SU-DHL-6 (cell line): Measurements from ENCODE around the gene VANGL1.

Source experiments
- H2AFZ ChIP-seq: fragments of 200-600 bp; sonication (generic); 2 replicates; pipeline ENCODE4 v1.6.1; 2014; ENCODE audit warnings: low read depth, mild to moderate bottlenecking, moderate library complexity, mixed read lengths, antibody characterized with exemption, low read length; ENCODE audit not compliant: severe bottlenecking
- H3F3A ChIP-seq: fragments of 200-600 bp; shearing (Covaris generic); 2 replicates; pipeline ENCODE4 v1.6.0; 2016; ENCODE audit warnings: antibody characterized with exemption, mild to moderate bottlenecking; ENCODE audit not compliant: insufficient read depth
- H3K27ac ChIP-seq: fragments of 200-600 bp; sonication (generic); 2 replicates; pipeline ENCODE4 v1.5.1; 2016; ENCODE audit warnings: low read depth, mild to moderate bottlenecking, low read length, moderate library complexity, mixed read lengths
- H3K27me3 ChIP-seq: fragments of 200-600 bp; sonication (generic), shearing (Covaris generic); 2 replicates; pipeline ENCODE4 v1.6.0; 2014; ENCODE audit warnings: mild to moderate bottlenecking, low read length
- H3K36me3 ChIP-seq: fragments of 200-600 bp; sonication (generic); 2 replicates; pipeline ENCODE4 v1.6.1; 2014; ENCODE audit warnings: mild to moderate bottlenecking, low read length, mixed read lengths
- H3K4me2 ChIP-seq: fragments of 300-600, 200-600 bp; shearing (Covaris generic), sonication (generic); 2 replicates; pipeline ENCODE4 v1.6.0; 2014; ENCODE audit warnings: low read length, low read depth, mild to moderate bottlenecking; ENCODE audit not compliant: poor library complexity, severe bottlenecking
- H3K4me3 ChIP-seq: fragments of 200-600 bp; sonication (generic); 2 replicates; pipeline ENCODE4 v1.5.1; 2014; ENCODE audit warnings: antibody characterized with exemption, low read length, mild to moderate bottlenecking, mixed read lengths; ENCODE audit not compliant: insufficient read depth, poor library complexity, severe bottlenecking
- H3K79me2 ChIP-seq: fragments of 200-600 bp; sonication (generic); 2 replicates; pipeline ENCODE4 v1.6.1; 2014; ENCODE audit warnings: mild to moderate bottlenecking, low read length, moderate library complexity; ENCODE audit not compliant: insufficient read depth
- H3K9ac ChIP-seq: fragments of 200-600 bp; sonication (generic); 2 replicates; pipeline ENCODE4 v1.7.0; 2014; ENCODE audit warnings: mild to moderate bottlenecking, low read length
- H3K9me2 ChIP-seq: fragments of 200-600 bp; sonication (generic); replicated peaks from 2 replicates; pipeline ENCODE4 v1.6.1; 2014; ENCODE audit warnings: low read length; ENCODE audit not compliant: insufficient read depth
- H3K9me3 ChIP-seq: fragments of 200-600 bp; sonication (generic); 2 replicates; pipeline ENCODE4 v1.6.1; 2014; ENCODE audit warnings: low read length, mixed read lengths; ENCODE audit not compliant: insufficient read depth
- H4K20me1 ChIP-seq: fragments of 200-600 bp; sonication (generic); 2 replicates; pipeline ENCODE4 v1.6.1; 2014; ENCODE audit warnings: low read depth, mild to moderate bottlenecking, antibody characterized with exemption, low read length, moderate library complexity, mixed read lengths
- EZH2phosphoT487 ChIP-seq: fragments of 200-600 bp; sonication (generic), shearing (Covaris generic); conservative IDR thresholded peaks from 2 replicates; pipeline ENCODE4 v1.6.1; 2018; ENCODE audit warnings: mild to moderate bottlenecking, antibody characterized with exemption, low read length, moderate library complexity, mixed read lengths
- TF ChIP-seq, protein P1 (sequence below): fragments of 200-600 bp; sonication (generic); IDR thresholded peaks from one replicate; pipeline ENCODE4 v1.5.1; 2017; ENCODE audit warnings: antibody characterized with exemption, mild to moderate bottlenecking, low read length, moderate library complexity; ENCODE audit not compliant: insufficient read depth, poor library complexity, severe bottlenecking

Gene VANGL1

GRCh38 chr1:115740811-115741210 lies 99.0 kb downstream of the VANGL1 start:
- Histone ChIP-seq H3K27me3 (no peaks in the 10 kb centered on the region), H3K4me2 (no peak overlapping the region), H3K4me3 (no peak overlapping the region), H4K20me1 (no peaks in the 10 kb centered on the region), H3K36me3 (no peaks in the 10 kb centered on the region), H3K9me2 (no peaks in the 10 kb centered on the region), H3K9me3 (no peaks in the 10 kb centered on the region), H3F3A (no peaks in the 10 kb centered on the region), H3K79me2 (no peaks in the 10 kb centered on the region), H2AFZ (no peak overlapping the region), H3K9ac (no peak overlapping the region), H3K27ac (no peak overlapping the region)
- TF ChIP-seq EZH2phosphoT487, result no peak
- TF ChIP-seq, protein P1, sequence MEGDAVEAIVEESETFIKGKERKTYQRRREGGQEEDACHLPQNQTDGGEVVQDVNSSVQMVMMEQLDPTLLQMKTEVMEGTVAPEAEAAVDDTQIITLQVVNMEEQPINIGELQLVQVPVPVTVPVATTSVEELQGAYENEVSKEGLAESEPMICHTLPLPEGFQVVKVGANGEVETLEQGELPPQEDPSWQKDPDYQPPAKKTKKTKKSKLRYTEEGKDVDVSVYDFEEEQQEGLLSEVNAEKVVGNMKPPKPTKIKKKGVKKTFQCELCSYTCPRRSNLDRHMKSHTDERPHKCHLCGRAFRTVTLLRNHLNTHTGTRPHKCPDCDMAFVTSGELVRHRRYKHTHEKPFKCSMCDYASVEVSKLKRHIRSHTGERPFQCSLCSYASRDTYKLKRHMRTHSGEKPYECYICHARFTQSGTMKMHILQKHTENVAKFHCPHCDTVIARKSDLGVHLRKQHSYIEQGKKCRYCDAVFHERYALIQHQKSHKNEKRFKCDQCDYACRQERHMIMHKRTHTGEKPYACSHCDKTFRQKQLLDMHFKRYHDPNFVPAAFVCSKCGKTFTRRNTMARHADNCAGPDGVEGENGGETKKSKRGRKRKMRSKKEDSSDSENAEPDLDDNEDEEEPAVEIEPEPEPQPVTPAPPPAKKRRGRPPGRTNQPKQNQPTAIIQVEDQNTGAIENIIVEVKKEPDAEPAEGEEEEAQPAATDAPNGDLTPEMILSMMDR, result no peak

DNA sequence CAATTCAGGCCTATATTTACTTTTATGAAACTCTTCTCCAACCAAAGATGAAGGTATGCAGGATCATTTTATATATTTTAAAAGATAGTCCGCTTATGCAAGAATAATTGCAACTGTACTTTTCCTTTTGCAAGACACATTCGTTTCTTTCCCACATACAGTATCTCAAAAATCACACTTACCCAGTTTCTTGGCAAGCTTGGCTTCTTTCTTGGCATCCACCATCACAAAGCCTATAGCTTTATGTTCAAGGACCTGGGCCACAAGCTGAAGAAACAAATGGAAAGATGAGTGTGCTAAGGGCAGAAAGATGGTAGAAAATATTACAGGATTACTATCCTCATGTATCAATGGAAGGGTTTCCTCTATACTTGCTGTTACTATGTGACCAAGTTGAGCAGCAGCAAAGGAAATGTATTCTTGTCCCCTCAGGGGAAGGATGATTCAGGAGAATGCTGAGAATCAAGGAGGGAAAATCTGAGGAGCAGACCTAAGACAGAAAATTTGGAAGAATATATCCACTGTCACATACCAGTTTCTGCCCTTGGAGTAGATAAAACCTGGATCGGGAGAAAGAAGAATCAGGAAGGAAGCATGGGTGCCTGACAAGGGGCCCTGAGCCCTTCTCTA lies 103.0 kb downstream of the VANGL1 start:
- Histone ChIP-seq H3K79me2 (no peaks in the 10 kb centered on the region), H3K4me2 (no peak overlapping the region), H3K27me3 (no peaks in the 10 kb centered on the region), H2AFZ (no peak overlapping the region), H3K9me3 (no peaks in the 10 kb centered on the region), H3F3A (no peaks in the 10 kb centered on the region), H3K9ac (no peak overlapping the region), H3K27ac (no peak overlapping the region), H4K20me1 (no peaks in the 10 kb centered on the region), H3K9me2 (no peaks in the 10 kb centered on the region), H3K36me3 (no peaks in the 10 kb centered on the region), H3K4me3 (no peak overlapping the region)
- TF ChIP-seq, protein P1, result no peak
- no peak for TF ChIP-seq EZH2phosphoT487

- Histone ChIP-seq H3K4me3 (no peak overlapping the region), H3K4me2 (no peak overlapping the region), H3K36me3 (no peaks in the 10 kb centered on the region), H3K9ac (no peak overlapping the region), H3K27me3 (no peaks in the 10 kb centered on the region), H3K9me3 (no peaks in the 10 kb centered on the region), H2AFZ (no peak overlapping the region), H4K20me1 (no peaks in the 10 kb centered on the region), H3K27ac (no peak overlapping the region), H3F3A (no peaks in the 10 kb centered on the region), H3K9me2 (no peaks in the 10 kb centered on the region), H3K79me2 (no peaks in the 10 kb centered on the region)
- no peak for TF ChIP-seq EZH2phosphoT487
- TF ChIP-seq, protein P1, result no peak
Measured at GRCh38 chr1:115746021-115746690, 104.4 kb downstream of the VANGL1 start.
